PC-3 (cell line): ENCODE measurements around the gene UTF1.

Experiments
- EZH2 ChIP-seq: fragments of 300-600 bp; sonication (generic); IDR thresholded peaks from one replicate; pipeline ENCODE4 v1.6.1; 2017; ENCODE audit warnings: antibody characterized with exemption, mild to moderate bottlenecking, low read length; ENCODE audit not compliant: unreplicated experiment
- EZH2phosphoT487 ChIP-seq: fragments of 300-600 bp; sonication (generic); IDR thresholded peaks from 2 replicates; pipeline ENCODE4 v1.6.1; 2018; ENCODE audit warnings: mild to moderate bottlenecking, antibody characterized with exemption, low read length, borderline replicate concordance
- TF ChIP-seq, protein P1 (sequence below): fragments of 300-600 bp; sonication (generic); conservative IDR thresholded peaks from 2 replicates; pipeline ENCODE4 v1.5.1; 2017; ENCODE audit warnings: antibody characterized with exemption, low read depth, mild to moderate bottlenecking, low read length

DNA sequence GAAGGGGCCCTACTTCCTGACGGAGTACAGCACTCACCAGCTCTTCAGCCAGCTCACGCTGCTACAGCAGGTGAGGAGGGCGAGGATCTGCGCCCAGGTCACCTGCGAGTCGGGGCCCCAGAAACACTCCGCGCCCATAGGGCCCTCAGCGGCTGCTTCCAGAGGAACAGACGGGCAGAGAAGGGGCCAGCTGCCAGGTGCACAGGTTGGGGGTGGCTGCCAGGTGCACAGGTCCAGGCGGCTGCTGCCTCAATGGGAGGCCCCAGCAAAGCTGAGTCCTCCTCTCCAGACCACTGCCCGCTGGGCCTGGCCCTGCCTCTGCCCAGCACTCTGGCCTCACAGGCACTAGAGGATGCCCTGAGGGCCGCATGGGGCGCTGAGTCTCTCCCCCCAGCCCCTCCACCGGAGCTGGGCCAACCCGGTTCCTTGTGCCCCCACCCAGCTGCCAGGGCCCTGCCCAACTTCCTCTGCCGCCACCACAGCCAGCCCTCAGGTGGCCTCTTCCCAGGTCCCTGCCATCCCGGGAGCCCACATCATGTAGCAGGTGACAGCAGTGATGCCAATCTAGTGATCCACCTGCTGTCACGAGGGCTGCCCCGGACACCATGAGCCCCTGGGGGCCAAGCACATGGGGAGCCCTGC is 17.0 kb upstream of the UTF1 start:
- TF ChIP-seq, protein P1, sequence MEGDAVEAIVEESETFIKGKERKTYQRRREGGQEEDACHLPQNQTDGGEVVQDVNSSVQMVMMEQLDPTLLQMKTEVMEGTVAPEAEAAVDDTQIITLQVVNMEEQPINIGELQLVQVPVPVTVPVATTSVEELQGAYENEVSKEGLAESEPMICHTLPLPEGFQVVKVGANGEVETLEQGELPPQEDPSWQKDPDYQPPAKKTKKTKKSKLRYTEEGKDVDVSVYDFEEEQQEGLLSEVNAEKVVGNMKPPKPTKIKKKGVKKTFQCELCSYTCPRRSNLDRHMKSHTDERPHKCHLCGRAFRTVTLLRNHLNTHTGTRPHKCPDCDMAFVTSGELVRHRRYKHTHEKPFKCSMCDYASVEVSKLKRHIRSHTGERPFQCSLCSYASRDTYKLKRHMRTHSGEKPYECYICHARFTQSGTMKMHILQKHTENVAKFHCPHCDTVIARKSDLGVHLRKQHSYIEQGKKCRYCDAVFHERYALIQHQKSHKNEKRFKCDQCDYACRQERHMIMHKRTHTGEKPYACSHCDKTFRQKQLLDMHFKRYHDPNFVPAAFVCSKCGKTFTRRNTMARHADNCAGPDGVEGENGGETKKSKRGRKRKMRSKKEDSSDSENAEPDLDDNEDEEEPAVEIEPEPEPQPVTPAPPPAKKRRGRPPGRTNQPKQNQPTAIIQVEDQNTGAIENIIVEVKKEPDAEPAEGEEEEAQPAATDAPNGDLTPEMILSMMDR: no peak
- TF ChIP-seq EZH2phosphoT487: no peak
- TF ChIP-seq EZH2: no peak
